Neural progenitor cell (in vitro differentiated cells): ENCODE results near the gene BCORL1. TPM values are rescaled to one million over a fixed set of nuclear protein-coding genes. Genes with fewer than 3 reads are reported as not detected.
A peak's percentile ranks its signal among the peaks of the same experiment; 100 is the strongest.

Source experiments
- DNase-seq: peaks from one replicate; pipeline ENCODE4 v3.0.0-alpha.2; 2016; ENCODE audit warnings: low spot score
- H2AFZ ChIP-seq: fragments of 200-600 bp; sonication (generic); replicated peaks from 2 replicates; pipeline ENCODE4 v1.6.1; 2016; ENCODE audit warnings: antibody characterized with exemption
- H3F3A ChIP-seq: fragments of 200-600 bp; sonication (generic); 2 replicates; pipeline ENCODE4 v1.6.1; 2016; ENCODE audit warnings: antibody characterized with exemption, low read depth
- H3K27ac ChIP-seq: fragments of 200-600 bp; sonication (generic); 2 replicates; pipeline ENCODE4 v1.5.1; 2016; ENCODE audit warnings: mild to moderate bottlenecking
- H3K27me3 ChIP-seq: fragments of 200-600 bp; sonication (generic); 2 replicates; pipeline ENCODE4 v1.6.1; 2016; ENCODE audit warnings: mild to moderate bottlenecking, moderate library complexity
- H3K36me3 ChIP-seq: fragments of 200-600 bp; sonication (generic); 2 replicates; pipeline ENCODE4 v1.5.1; 2016
- H3K4me1 ChIP-seq: fragments of 200-600 bp; sonication (generic); 2 replicates; pipeline ENCODE4 v1.6.1; 2016; ENCODE audit warnings: mixed run types
- H3K4me2 ChIP-seq: fragments of 200-600 bp; sonication (generic); 2 replicates; pipeline ENCODE4 v1.6.1; 2016
- H3K4me3 ChIP-seq: fragments of 200-600 bp; sonication (generic); 2 replicates; pipeline ENCODE4 v1.5.1; 2016
- H3K79me2 ChIP-seq: fragments of 200-600 bp; sonication (generic); 2 replicates; pipeline ENCODE4 v1.6.1; 2016; ENCODE audit warnings: low read depth
- H3K9ac ChIP-seq: fragments of 200-600 bp; sonication (generic); 2 replicates; pipeline ENCODE4 v1.6.1; 2016
- H3K9me3 ChIP-seq: fragments of 200-600 bp; sonication (generic); 2 replicates; pipeline ENCODE4 v1.5.1; 2016; ENCODE audit warnings: low read depth
- H4K20me1 ChIP-seq: fragments of 200-600 bp; sonication (generic); 2 replicates; pipeline ENCODE4 v1.6.1; 2016; ENCODE audit warnings: low read depth
- H3K27ac Mint-ChIP-seq: 3 replicates; pipeline ENCODE4 v1.8.0; 2021; ENCODE audit warnings: mixed read lengths
- H3K27me3 Mint-ChIP-seq: 2 replicates; pipeline ENCODE4 v1.8.0; 2022; ENCODE audit warnings: low read depth, mild to moderate bottlenecking, inconsistent platforms, moderate library complexity, mixed read lengths; ENCODE audit not compliant: insufficient read depth
- H3K36me3 Mint-ChIP-seq: 3 replicates; pipeline ENCODE4 v1.8.0; 2021; ENCODE audit warnings: mixed read lengths
- H3K4me1 Mint-ChIP-seq: 3 replicates; pipeline ENCODE4 v1.8.0; 2021; ENCODE audit warnings: mixed read lengths
- H3K4me3 Mint-ChIP-seq: 3 replicates; pipeline ENCODE4 v1.8.0; 2021; ENCODE audit warnings: mild to moderate bottlenecking, moderate library complexity, mixed read lengths
- H3K9me3 Mint-ChIP-seq: 3 replicates; pipeline ENCODE4 v1.8.0; 2020; ENCODE audit warnings: mixed read lengths
- EZH2 ChIP-seq: fragments of 200-600 bp; sonication (generic); IDR thresholded peaks from 2 replicates; pipeline ENCODE4 v1.6.1; 2017; ENCODE audit warnings: antibody characterized with exemption, mild to moderate bottlenecking, moderate library complexity
- EZH2phosphoT487 ChIP-seq: fragments of 200-600 bp; sonication (generic); IDR thresholded peaks from 2 replicates; pipeline ENCODE4 v1.6.1; 2017; ENCODE audit warnings: antibody characterized with exemption
- total RNA-seq: library from RNA; depleted of rRNA; stranded (reverse); fragments of >200 nt; gene quantifications from 2 replicates; pipeline ENCODE4 v1.2.3, GENCODE V29; 2015; ENCODE audit warnings: low replicate concordance
- TF ChIP-seq, protein P1 (sequence below): fragments of 200-600 bp; sonication (generic); IDR thresholded peaks from 2 replicates; pipeline ENCODE4 v1.5.1; 2017; ENCODE audit warnings: antibody characterized with exemption, mild to moderate bottlenecking

The BCORL1 gene
- total RNA-seq, 1 donor from 2014 or later: 5.1 TPM

DNA sequence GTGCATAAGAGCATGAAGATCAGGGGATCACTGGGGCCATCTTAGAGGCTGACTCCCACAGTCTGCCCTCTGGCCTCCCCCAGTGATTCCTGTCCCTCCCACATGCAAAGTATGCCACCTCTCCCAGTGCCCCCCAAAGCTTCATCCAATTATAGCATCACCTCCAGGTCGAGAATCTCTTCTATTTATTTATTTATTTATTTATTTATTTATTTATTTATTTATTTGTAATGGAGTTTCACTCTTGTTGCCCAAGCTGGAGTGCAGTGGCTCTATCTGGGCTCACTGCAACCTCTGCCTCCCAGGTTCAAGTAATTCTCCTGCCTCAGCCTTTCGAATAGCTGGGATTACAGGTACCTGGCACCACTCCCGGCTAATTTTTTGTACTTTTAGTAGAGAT is 50.1 kb downstream of the BCORL1 start:
- Histone ChIP-seq H3K79me2 (no peaks in the 10 kb centered on the region), H3K4me1 (no peaks in the 10 kb centered on the region), H3K27ac (no peak overlapping the region), H3K4me3 (no peak overlapping the region), H3K4me2 (no peak overlapping the region), H4K20me1 (no peaks in the 10 kb centered on the region), H3K9ac (no peak overlapping the region), H3K27me3 (no peaks in the 10 kb centered on the region), H3K9me3 (no peaks in the 10 kb centered on the region), H3K36me3 (no peaks in the 10 kb centered on the region), H3F3A (peaks cover 3% of the 10 kb centered on the region), H2AFZ (no peak overlapping the region)
- Mint-ChIP-seq H3K27ac (no peak overlapping the region), H3K27me3 (no peaks in the 10 kb centered on the region), H3K4me3 (no peak overlapping the region), H3K4me1 (peaks cover 9% of the 10 kb centered on the region), H3K36me3 (peaks cover 52% of the 10 kb centered on the region), H3K9me3 (no peaks in the 10 kb centered on the region)
- no peak for DNase-seq
- TF ChIP-seq EZH2 (no peak), EZH2phosphoT487 (no peak)
- TF ChIP-seq, protein P1, sequence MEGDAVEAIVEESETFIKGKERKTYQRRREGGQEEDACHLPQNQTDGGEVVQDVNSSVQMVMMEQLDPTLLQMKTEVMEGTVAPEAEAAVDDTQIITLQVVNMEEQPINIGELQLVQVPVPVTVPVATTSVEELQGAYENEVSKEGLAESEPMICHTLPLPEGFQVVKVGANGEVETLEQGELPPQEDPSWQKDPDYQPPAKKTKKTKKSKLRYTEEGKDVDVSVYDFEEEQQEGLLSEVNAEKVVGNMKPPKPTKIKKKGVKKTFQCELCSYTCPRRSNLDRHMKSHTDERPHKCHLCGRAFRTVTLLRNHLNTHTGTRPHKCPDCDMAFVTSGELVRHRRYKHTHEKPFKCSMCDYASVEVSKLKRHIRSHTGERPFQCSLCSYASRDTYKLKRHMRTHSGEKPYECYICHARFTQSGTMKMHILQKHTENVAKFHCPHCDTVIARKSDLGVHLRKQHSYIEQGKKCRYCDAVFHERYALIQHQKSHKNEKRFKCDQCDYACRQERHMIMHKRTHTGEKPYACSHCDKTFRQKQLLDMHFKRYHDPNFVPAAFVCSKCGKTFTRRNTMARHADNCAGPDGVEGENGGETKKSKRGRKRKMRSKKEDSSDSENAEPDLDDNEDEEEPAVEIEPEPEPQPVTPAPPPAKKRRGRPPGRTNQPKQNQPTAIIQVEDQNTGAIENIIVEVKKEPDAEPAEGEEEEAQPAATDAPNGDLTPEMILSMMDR: no peak

DNA sequence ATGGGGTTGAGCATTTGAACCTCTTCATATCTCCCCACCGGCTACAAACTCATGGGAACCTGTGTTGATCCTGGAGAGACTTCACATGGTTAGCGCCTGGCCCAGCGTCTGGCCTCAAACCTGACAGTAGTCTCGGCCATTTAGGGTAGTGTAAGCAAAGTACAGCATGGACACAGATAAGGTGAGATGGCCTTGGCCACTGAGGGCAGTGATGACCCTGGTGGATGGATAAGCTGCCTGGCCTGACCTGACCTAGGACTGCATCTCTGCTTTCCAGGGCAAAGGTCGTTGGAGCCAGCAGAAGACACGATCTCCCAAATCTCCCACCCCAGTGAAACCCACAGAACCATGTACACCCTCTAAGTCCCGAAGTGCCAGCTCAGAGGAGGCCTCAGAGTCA is 51.7 kb downstream of the BCORL1 start:
- no peak overlapping the region for H3K27ac Mint-ChIP-seq
- TF ChIP-seq, protein P1: no peak
- TF ChIP-seq EZH2 (no peak), EZH2phosphoT487 (no peak)

DNA sequence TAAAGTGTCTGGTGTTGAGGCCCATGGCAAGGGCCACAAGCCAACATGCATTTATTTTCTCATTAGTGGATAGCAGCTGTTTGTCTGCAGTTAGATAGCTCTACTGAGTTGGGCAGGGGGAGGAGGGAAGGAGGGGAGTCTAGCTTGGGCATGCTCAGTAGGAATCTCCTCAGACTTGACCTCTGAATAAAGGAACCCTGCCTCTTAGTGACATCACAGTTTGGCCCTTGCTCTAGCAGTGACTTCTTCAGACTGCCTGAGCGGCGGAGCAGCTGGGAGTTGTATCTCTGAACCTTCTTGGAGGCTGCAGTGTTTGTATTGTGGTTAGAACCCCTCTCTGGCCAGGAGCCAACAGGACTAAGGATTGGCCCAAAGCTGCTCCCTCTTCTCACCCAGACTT is 57.4 kb downstream of the BCORL1 start:
- Mint-ChIP-seq H3K36me3 (peaks cover 40% of the 10 kb centered on the region), H3K27me3 (no peaks in the 10 kb centered on the region), H3K27ac (peak overlapping the region; percentile 69), H3K4me3 (no peak overlapping the region), H3K9me3 (no peaks in the 10 kb centered on the region), H3K4me1 (no peaks in the 10 kb centered on the region)
- Histone ChIP-seq H3F3A (no peaks in the 10 kb centered on the region), H3K4me1 (no peaks in the 10 kb centered on the region), H3K9me3 (no peaks in the 10 kb centered on the region), H3K9ac (no peak overlapping the region), H2AFZ (no peak overlapping the region), H3K27me3 (no peaks in the 10 kb centered on the region), H3K79me2 (no peaks in the 10 kb centered on the region), H3K4me3 (no peak overlapping the region), H4K20me1 (no peaks in the 10 kb centered on the region), H3K36me3 (no peaks in the 10 kb centered on the region), H3K4me2 (no peak overlapping the region), H3K27ac (no peak overlapping the region)
- DNase-seq: no peak
- TF ChIP-seq EZH2phosphoT487: no peak
- TF ChIP-seq, protein P1: no peak
- TF ChIP-seq EZH2: no peak

More for the DNA sequence above, 51.7 kb downstream of the BCORL1 start:
- Histone ChIP-seq H3K36me3 (no peaks in the 10 kb centered on the region), H3K4me1 (no peaks in the 10 kb centered on the region), H3K4me2 (no peak overlapping the region), H3K9ac (no peak overlapping the region), H3K9me3 (no peaks in the 10 kb centered on the region), H3K27ac (no peak overlapping the region), H2AFZ (no peak overlapping the region), H3K27me3 (no peaks in the 10 kb centered on the region), H3F3A (no peaks in the 10 kb centered on the region), H3K4me3 (no peak overlapping the region), H4K20me1 (no peaks in the 10 kb centered on the region), H3K79me2 (no peaks in the 10 kb centered on the region)
- Mint-ChIP-seq H3K36me3 (peaks cover 48% of the 10 kb centered on the region), H3K4me3 (no peak overlapping the region), H3K27me3 (no peaks in the 10 kb centered on the region), H3K4me1 (peaks cover 9% of the 10 kb centered on the region), H3K9me3 (no peaks in the 10 kb centered on the region)
- no peak for DNase-seq
